ENCODE results near the gene BNC2. TPM values are rescaled to one million over a fixed set of nuclear protein-coding genes. Genes with fewer than 3 reads are reported as not detected.

Gene BNC2
- total RNA-seq, 6 experiments from 2014 or later: 0.22 to 0.80 (median 0.36) TPM

DNA sequence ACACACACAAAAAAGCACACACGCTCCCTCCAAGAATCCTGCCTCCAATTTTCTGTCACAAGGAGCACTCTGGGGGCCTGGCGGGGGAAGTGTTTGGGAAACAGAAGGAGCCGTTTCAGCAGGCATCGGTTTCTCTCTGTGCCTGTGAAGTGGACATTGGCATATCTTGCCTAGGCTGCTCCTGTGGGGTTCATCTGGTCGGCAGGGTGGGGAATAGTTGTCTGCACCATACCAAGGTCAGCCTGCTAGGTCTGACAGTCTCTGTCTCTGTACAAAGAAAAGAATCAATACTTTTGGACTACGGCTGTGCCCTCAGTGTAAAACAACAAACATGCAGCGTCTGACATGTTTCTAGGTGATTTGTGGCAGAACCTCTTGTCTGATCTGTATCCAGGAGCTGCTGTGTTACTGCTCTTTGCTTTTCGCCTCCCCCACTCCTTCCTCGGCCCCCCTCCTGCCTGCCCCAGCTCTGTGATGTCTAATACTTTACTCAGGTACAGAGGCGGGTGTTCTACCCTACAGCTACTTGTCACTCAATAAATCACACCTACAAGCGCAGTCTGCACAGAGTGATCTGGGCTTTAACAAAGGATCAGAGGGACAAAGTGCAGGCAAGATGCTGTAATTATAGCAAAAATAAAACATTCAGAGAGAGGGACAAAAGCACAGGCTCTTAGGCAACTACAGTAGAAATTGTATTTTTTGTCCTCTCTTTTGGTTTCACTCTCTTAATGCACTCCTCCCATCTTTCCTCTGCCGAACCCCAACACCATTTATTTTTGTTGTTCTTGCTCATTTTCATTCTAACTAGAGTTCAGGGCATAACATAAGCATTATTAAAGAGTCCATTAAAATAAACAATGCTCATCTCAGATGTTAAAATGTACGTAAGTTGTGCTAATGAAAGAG is 216.7 kb downstream of the BNC2 start:
- intact Hi-C loops (cut with DNase I): no loop called here
- H3K4me1 ChIP-seq: peaks cover 0 to 11% (median 0%) of the 10 kb centered on the region in 4 donors
- H3K27me3 ChIP-seq: no peaks in the 10 kb centered on the region
- peak overlapping the region; percentile 18 to 44 (median 30) for H3K4me3 ChIP-seq
- peak; percentile 22 to 59 (median 52) for DNase-seq
- H3K27ac ChIP-seq: peak overlapping the region; percentile 13 to 60 (median 47)
- no peaks in the 10 kb centered on the region for H3K36me3 ChIP-seq
- ATAC-seq: peak; percentile 92 to 97 (median 94)
- WGBS (ENCODE audit: insufficient coverage, low coverage, low lambda C conversion rate, missing lambda C conversion rate): 36% methylated on average over 10 of the region's 13 CpGs
- TF ChIP-seq, protein P1, sequence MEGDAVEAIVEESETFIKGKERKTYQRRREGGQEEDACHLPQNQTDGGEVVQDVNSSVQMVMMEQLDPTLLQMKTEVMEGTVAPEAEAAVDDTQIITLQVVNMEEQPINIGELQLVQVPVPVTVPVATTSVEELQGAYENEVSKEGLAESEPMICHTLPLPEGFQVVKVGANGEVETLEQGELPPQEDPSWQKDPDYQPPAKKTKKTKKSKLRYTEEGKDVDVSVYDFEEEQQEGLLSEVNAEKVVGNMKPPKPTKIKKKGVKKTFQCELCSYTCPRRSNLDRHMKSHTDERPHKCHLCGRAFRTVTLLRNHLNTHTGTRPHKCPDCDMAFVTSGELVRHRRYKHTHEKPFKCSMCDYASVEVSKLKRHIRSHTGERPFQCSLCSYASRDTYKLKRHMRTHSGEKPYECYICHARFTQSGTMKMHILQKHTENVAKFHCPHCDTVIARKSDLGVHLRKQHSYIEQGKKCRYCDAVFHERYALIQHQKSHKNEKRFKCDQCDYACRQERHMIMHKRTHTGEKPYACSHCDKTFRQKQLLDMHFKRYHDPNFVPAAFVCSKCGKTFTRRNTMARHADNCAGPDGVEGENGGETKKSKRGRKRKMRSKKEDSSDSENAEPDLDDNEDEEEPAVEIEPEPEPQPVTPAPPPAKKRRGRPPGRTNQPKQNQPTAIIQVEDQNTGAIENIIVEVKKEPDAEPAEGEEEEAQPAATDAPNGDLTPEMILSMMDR (IDR thresholded peaks at IDR 0.05): no peak
- TF ChIP-seq POLR2A (IDR thresholded peaks at IDR 0.05): no peak
- no peaks in the 10 kb centered on the region for H3K9me3 ChIP-seq

DNA sequence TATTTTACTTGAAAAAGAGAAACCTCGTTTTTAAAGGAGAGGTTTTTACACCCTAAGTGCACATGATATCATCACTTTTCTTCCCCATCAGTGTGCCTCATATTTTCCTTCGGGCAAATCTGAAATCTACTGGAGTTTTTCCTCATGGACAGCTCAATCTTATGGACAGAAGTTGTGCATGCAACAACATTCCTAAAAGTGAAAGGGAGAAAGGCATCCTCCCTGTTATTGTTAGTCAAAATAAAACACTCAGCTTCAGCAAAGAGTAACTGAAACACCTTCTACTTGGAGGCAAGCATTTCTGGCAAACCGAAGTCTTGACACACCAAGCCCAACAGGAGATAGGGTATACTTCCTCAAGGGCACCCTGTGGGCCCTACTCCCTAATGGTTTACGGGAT is 217.9 kb downstream of the BNC2 start:
- TF ChIP-seq POLR2A (IDR thresholded peaks at IDR 0.05): no peak
- TF ChIP-seq, protein P1 (IDR thresholded peaks at IDR 0.05): no peak

DNA sequence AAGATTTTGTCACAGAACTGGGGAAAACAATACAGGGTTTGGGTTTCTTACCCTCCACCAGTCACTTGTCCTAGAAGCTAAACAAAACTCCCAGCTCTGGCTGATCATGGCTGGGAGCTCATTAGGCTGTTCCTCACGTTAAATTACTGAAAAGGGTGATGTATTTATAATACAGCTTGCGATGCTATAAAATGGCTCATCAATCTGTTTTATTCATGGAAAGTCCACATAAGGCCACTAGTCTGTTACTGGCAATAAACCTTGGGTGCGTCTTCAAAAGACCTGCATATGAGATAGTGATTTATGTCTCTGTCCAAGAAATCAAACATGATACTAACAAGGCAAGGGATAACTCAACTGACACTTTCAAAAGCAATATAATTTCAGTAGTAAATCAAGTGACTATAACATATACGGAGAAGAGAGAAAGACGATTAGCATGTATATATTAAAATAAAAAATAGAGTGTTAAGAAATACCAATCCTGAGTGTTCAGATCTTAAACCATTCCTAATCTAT is 219.0 kb downstream of the BNC2 start:
- Histone ChIP-seq H3K4me1 (peaks cover 0 to 11% (median 0%) of the 10 kb centered on the region in 4 donors), H3K27me3 (no peaks in the 10 kb centered on the region), H3K27ac (no peak overlapping the region), H3K4me3 (no peak overlapping the region), H3K36me3 (no peaks in the 10 kb centered on the region), H3K9me3 (no peaks in the 10 kb centered on the region)
- no peak for TF ChIP-seq POLR2A (IDR thresholded peaks at IDR 0.05)
- TF ChIP-seq, protein P1 (IDR thresholded peaks at IDR 0.05): no peak
- intact Hi-C loops (cut with DNase I): no loop called here
- DNase-seq: no peak
- 82% methylated on average over 4 of the region's 5 CpGs for WGBS (ENCODE audit: insufficient coverage, low coverage, low lambda C conversion rate, missing lambda C conversion rate)
- ATAC-seq: no peak

More for the DNA sequence above, 217.9 kb downstream of the BNC2 start:
- no peak overlapping the region for H3K4me3 ChIP-seq
- H3K4me1 ChIP-seq: peaks cover 0 to 11% (median 0%) of the 10 kb centered on the region in 4 donors
- H3K36me3 ChIP-seq: no peaks in the 10 kb centered on the region
- intact Hi-C loops (cut with DNase I): no loop called here
- 69% methylated on average over 4 of the region's 4 CpGs for WGBS (ENCODE audit: insufficient coverage, low coverage, low lambda C conversion rate, missing lambda C conversion rate)
- H3K9me3 ChIP-seq: no peaks in the 10 kb centered on the region
- no peaks in the 10 kb centered on the region for H3K27me3 ChIP-seq
- no peak overlapping the region for H3K27ac ChIP-seq
- no peak for ATAC-seq
- no peak for DNase-seq

DNA sequence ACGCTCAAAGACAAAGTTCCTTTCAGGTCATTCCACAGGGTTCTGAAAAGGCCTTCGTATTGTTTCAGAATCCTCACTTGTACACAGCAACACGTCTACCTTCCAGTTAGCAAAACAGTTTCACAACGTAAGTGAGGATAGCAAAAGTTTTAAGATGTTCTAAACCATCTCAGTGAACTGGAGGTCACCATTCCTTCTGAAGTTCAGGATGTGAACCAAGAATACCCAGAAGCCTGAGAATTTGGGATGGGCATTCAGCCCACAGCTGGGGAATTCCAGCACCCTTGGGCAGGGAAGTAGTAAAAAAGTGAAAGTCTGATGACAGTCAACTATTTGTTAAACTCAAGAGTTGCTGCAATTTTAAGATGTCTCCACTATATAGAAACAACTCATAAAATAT is 224.5 kb downstream of the BNC2 start:
- H3K9me3 ChIP-seq: no peaks in the 10 kb centered on the region
- ATAC-seq (no peak), DNase-seq (no peak)
- no peak overlapping the region for H3K4me3 ChIP-seq
- 80% methylated on average over 4 of the region's 4 CpGs for WGBS (ENCODE audit: insufficient coverage, low coverage, low lambda C conversion rate, missing lambda C conversion rate)
- intact Hi-C loops (cut with DNase I): no loop called here
- H3K4me1 ChIP-seq: no peaks in the 10 kb centered on the region
- H3K27ac ChIP-seq: no peak overlapping the region
- H3K27me3 ChIP-seq: no peaks in the 10 kb centered on the region
- no peaks in the 10 kb centered on the region for H3K36me3 ChIP-seq
- TF ChIP-seq, protein P1 (IDR thresholded peaks at IDR 0.05): no peak
- no peak for TF ChIP-seq POLR2A (IDR thresholded peaks at IDR 0.05)

All from right lobe of liver (tissue), 6 donors.